ENCODE data around the gene ENDOV.
A peak's percentile ranks its signal among the peaks of the same experiment; 100 is the strongest.

The ENDOV gene

GRCh38 chr17:80422276-80422675 is 7.3 kb downstream of the ENDOV start:
- peak; percentile 5 for DNase-seq (ENCODE audit: insufficient read length, low spot score)
- no peak for TF ChIP-seq SPI1 (IDR thresholded peaks at IDR 0.05; ENCODE audit: low read depth, low read length)
- no peak for FAIRE-seq

- DNase-seq (ENCODE audit: insufficient read length, low spot score) (peak; percentile 5), FAIRE-seq (no peak)
- TF ChIP-seq POU2F2 (IDR thresholded peaks at IDR 0.05; ENCODE audit: low read depth, low read length): no peak
- TF ChIP-seq SPI1 (IDR thresholded peaks at IDR 0.05; ENCODE audit: low read depth, low read length): no peak
- no peak for TF ChIP-seq POLR2AphosphoS5 (IDR thresholded peaks at IDR 0.05; ENCODE audit: low read depth, low read length)
- TF ChIP-seq PAX5 (IDR thresholded peaks at IDR 0.05; ENCODE audit: insufficient read depth, low read length, severe bottlenecking): no peak
- TF ChIP-seq POLR2A (IDR thresholded peaks at IDR 0.05; ENCODE audit: low read depth, low read length): no peak
Measured at GRCh38 chr17:80422981-80423380, 8.0 kb downstream of the ENDOV start.

DNA sequence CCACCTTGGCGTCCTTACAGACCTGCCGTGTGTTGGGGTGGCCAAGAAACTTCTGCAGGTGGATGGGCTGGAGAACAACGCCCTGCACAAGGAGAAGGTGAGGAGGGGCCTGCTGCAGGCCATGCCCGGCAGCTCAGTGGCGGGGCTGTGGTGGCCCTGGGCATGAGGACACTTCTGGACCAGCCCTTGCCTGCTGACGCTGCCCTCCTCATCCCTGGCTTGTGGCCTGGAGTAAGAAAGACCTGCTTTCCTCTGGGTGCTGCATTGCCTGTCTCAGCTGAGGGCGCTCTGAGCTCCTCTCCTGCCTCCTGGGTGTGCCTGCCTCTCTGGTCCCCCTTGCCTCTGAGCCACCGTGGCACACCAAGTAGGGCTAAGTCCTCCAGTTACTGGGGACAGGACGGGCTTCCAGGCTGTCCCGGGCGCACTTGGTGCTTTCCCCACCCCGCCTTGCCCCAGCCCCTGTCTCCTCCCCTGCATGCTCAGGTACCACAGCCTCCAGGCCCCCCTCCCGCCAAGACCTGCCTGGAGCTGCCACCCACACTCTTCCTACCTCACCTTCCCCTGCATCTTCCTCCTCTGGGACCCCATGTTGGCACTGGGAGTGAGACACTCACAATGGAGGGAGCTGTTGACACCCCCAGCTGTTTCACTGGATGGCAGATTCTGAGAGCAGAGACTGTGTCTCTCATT is 8.7 kb downstream of the ENDOV start:
- DNase-seq (ENCODE audit: insufficient read length, low spot score): peak; percentile 14
- no peak for FAIRE-seq
- no peak for TF ChIP-seq SPI1 (IDR thresholded peaks at IDR 0.05; ENCODE audit: low read depth, low read length)
- TF ChIP-seq POLR2AphosphoS5 (IDR thresholded peaks at IDR 0.05; ENCODE audit: low read depth, low read length): no peak
- TF ChIP-seq POLR2A (IDR thresholded peaks at IDR 0.05; ENCODE audit: low read depth, low read length): no peak
- TF ChIP-seq TAF1 (IDR thresholded peaks at IDR 0.05; ENCODE audit: low read depth, low read length): no peak
- no peak for TF ChIP-seq POU2F2 (IDR thresholded peaks at IDR 0.05; ENCODE audit: low read depth, low read length)
- no peak for TF ChIP-seq PAX5 (IDR thresholded peaks at IDR 0.05; ENCODE audit: insufficient read depth, low read length, severe bottlenecking)

GRCh38 chr17:80424261-80424660 is 9.3 kb downstream of the ENDOV start:
- FAIRE-seq (no peak), DNase-seq (ENCODE audit: insufficient read length, low spot score) (no peak)
- no peak for TF ChIP-seq POU2F2 (IDR thresholded peaks at IDR 0.05; ENCODE audit: low read depth, low read length)
- TF ChIP-seq SPI1 (IDR thresholded peaks at IDR 0.05; ENCODE audit: low read depth, low read length): no peak
- no peak for TF ChIP-seq POLR2A (IDR thresholded peaks at IDR 0.05; ENCODE audit: low read depth, low read length)
- no peak for TF ChIP-seq TAF1 (IDR thresholded peaks at IDR 0.05; ENCODE audit: low read depth, low read length)
- no peak for TF ChIP-seq POLR2AphosphoS5 (IDR thresholded peaks at IDR 0.05; ENCODE audit: low read depth, low read length)
- no peak for TF ChIP-seq PAX5 (IDR thresholded peaks at IDR 0.05; ENCODE audit: insufficient read depth, low read length, severe bottlenecking)

DNA sequence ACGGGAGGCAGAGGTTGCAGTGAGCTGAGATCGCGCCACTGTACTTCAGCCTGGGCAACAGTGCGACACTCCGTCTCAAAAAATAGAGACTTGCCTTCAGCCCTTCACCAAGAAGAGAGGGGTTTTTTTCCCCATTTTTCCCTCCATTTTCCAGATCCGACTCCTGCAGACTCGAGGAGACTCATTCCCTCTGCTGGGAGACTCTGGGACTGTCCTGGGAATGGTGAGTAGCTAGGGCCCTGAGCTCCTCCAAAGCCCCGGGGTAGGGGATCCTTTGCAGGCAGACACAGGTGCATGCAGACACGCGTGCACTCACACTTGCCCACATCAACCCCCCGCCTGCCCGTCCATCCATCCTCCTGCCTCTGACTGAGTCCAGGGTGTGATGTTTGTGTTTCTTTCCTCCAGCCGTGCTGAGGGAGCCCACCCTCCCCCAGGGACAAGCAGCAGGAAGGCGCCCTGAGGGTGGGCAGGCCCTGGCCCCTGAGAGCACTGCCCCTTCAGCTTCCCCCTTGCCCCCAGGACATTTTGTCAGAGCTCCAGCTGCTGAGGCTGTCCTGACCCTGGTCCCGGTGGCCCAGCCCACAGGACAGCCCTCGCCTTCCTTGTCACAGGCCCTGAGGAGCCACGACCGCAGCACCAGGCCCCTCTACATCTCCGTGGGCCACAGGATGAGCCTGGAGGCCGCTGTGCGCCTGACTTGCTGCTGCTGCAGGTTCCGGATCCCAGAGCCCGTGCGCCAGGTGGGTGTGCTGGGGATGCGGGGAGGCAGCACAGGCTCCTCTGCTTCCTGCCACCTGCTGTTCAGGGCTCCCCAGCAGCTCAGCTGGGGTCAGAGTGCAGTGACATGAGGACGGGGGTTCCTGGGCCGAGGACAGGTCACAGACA is 10.2 kb downstream of the ENDOV start:
- peak; percentile 43 for DNase-seq (ENCODE audit: insufficient read length, low spot score)
- TF ChIP-seq SPI1 (IDR thresholded peaks at IDR 0.05; ENCODE audit: low read depth, low read length) (no peak), POLR2AphosphoS5 (IDR thresholded peaks at IDR 0.05; ENCODE audit: low read depth, low read length) (no peak), POLR2A (IDR thresholded peaks at IDR 0.05; ENCODE audit: low read depth, low read length) (no peak), PAX5 (IDR thresholded peaks at IDR 0.05; ENCODE audit: insufficient read depth, low read length, severe bottlenecking) (no peak), POU2F2 (IDR thresholded peaks at IDR 0.05; ENCODE audit: low read depth, low read length) (no peak), TAF1 (IDR thresholded peaks at IDR 0.05; ENCODE audit: low read depth, low read length) (no peak)
- FAIRE-seq: no peak

DNA sequence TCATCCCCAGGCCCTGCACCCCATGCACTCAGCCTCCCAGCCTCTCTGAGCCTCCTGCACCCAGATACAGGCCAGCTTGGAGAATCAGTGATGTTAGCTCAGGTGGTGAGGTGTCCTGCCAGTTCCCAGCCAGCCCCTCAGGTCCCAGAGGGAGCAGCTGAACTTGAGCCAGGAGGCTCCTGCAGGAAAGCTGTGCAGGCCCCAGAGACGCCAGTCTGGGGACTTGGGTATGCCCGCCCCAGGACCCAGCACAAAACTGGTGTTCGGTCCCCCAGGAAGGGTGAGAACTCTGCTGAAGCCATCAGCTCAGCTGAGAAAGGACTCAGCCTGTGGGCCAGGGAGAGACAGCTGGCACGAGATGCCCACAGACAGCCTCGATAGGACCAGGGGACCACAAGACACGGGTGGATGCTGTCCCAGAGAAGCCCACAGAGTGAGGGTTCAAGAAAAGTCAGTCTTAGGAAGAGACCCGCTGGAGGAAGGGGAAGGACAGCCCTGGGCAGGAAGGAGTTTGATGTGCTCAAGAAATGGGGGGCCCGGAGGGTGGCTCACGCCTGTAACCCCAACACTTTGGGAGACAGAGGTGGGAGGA is 11.0 kb downstream of the ENDOV start:
- DNase-seq (ENCODE audit: insufficient read length, low spot score): no peak
- no peak for TF ChIP-seq TAF1 (IDR thresholded peaks at IDR 0.05; ENCODE audit: low read depth, low read length)
- TF ChIP-seq POU2F2 (IDR thresholded peaks at IDR 0.05; ENCODE audit: low read depth, low read length): no peak
- TF ChIP-seq PAX5 (IDR thresholded peaks at IDR 0.05; ENCODE audit: insufficient read depth, low read length, severe bottlenecking): no peak
- no peak for TF ChIP-seq POLR2A (IDR thresholded peaks at IDR 0.05; ENCODE audit: low read depth, low read length)
- TF ChIP-seq POLR2AphosphoS5 (IDR thresholded peaks at IDR 0.05; ENCODE audit: low read depth, low read length): no peak
- no peak for TF ChIP-seq SPI1 (IDR thresholded peaks at IDR 0.05; ENCODE audit: low read depth, low read length)
- FAIRE-seq: no peak

DNA sequence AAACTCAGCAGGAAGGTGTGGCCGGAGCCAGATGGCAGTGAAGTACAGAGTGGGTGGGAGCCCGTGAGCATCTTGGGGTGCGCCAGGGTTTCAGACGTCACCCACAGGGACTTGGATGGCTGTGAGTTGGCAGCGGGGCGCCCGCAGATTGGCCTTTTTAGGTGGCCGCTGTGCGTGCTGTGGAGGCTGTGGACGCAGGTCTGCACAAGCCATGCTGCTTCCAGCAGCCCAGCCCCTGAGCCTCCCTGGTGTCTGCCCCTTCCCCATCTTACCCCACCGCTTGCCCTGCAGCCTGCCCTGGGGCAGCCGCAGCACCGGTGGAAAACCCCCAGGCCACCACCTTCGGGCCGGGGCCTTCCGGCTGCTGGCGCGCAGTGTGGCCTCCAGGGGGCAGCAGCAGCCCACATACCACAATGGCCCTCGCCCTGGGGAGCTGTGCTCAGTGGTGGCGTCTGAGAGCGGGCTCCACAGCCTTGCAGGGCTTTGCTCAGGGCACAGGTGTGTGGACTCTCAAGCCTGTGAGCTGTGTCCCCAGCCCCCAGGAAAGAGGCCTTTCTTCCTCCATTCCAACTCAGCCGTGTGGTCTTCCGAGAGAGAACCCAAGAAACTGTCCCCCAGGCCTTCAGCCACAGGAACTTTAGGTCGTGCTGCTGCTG is 11.8 kb downstream of the ENDOV start:
- peak; percentile 99 for FAIRE-seq
- peak; percentile 99 for DNase-seq (ENCODE audit: insufficient read length, low spot score)
- TF ChIP-seq POU2F2 (IDR thresholded peaks at IDR 0.05; ENCODE audit: low read depth, low read length) (no peak), TAF1 (IDR thresholded peaks at IDR 0.05; ENCODE audit: low read depth, low read length) (no peak), POLR2AphosphoS5 (IDR thresholded peaks at IDR 0.05; ENCODE audit: low read depth, low read length) (no peak), PAX5 (IDR thresholded peaks at IDR 0.05; ENCODE audit: insufficient read depth, low read length, severe bottlenecking) (no peak), SPI1 (IDR thresholded peaks at IDR 0.05; ENCODE audit: low read depth, low read length) (no peak), POLR2A (IDR thresholded peaks at IDR 0.05; ENCODE audit: low read depth, low read length) (no peak)

- no peak for DNase-seq (ENCODE audit: insufficient read length, low spot score)
- no peak for TF ChIP-seq SPI1 (IDR thresholded peaks at IDR 0.05; ENCODE audit: low read depth, low read length)
- no peak for TF ChIP-seq POLR2A (IDR thresholded peaks at IDR 0.05; ENCODE audit: low read depth, low read length)
- no peak for TF ChIP-seq PAX5 (IDR thresholded peaks at IDR 0.05; ENCODE audit: insufficient read depth, low read length, severe bottlenecking)
- no peak for TF ChIP-seq TAF1 (IDR thresholded peaks at IDR 0.05; ENCODE audit: low read depth, low read length)
- no peak for TF ChIP-seq POLR2AphosphoS5 (IDR thresholded peaks at IDR 0.05; ENCODE audit: low read depth, low read length)
- TF ChIP-seq POU2F2 (IDR thresholded peaks at IDR 0.05; ENCODE audit: low read depth, low read length): no peak
- no peak for FAIRE-seq
Measured at GRCh38 chr17:80427366-80428282, 12.7 kb downstream of the ENDOV start.

Measured in GM12891 (cell line).